GM10248 (cell line): ENCODE measurements around the gene MAPK7.

Source experiments
- CTCF ChIA-PET: fragments of 300-600 bp; sonication (Branson Sonifier 250); formaldehyde crosslinking; extraction: SDS; loops from one replicate; lab custom pipeline; 2021; ENCODE audit warnings: antibody characterized with exemption; lab: Yijun Ruan, JAX
- POLR2A ChIA-PET: fragments of 350-650 bp; sonication (Branson Sonifier 250); formaldehyde crosslinking; extraction: SDS; loops from one replicate; lab custom pipeline; 2020; ENCODE audit warnings: antibody characterized with exemption; lab: Yijun Ruan, JAX
- DNase-seq: peaks from one replicate; pipeline ENCODE4 v3.0.0; 2012; ENCODE audit errors: extremely low spot score
- TF ChIP-seq, protein P1 (sequence below): IDR thresholded peaks from 2 replicates; pipeline ENCODE4 v1.5.1; 2012; ENCODE audit warnings: mild to moderate bottlenecking, low read depth; ENCODE audit errors: extremely low read depth, missing control alignments, control extremely low read depth

Gene MAPK7

GRCh38 chr17:19391432-19391831, 13.1 kb downstream of the MAPK7 start:
- POLR2A ChIA-PET, result no interaction called here
- TF ChIP-seq, protein P1, sequence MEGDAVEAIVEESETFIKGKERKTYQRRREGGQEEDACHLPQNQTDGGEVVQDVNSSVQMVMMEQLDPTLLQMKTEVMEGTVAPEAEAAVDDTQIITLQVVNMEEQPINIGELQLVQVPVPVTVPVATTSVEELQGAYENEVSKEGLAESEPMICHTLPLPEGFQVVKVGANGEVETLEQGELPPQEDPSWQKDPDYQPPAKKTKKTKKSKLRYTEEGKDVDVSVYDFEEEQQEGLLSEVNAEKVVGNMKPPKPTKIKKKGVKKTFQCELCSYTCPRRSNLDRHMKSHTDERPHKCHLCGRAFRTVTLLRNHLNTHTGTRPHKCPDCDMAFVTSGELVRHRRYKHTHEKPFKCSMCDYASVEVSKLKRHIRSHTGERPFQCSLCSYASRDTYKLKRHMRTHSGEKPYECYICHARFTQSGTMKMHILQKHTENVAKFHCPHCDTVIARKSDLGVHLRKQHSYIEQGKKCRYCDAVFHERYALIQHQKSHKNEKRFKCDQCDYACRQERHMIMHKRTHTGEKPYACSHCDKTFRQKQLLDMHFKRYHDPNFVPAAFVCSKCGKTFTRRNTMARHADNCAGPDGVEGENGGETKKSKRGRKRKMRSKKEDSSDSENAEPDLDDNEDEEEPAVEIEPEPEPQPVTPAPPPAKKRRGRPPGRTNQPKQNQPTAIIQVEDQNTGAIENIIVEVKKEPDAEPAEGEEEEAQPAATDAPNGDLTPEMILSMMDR, result no peak
- CTCF ChIA-PET, result interaction anchor here (3.0 to 3.4 kb wide), 2 partner anchors 28 to 29 kb away, joined by 13 to 18 read pairs; partner anchors contain the start of gene B9D1
- DNase-seq, result no peak

- CTCF ChIA-PET, result interaction anchor here (1.4 to 3.0 kb wide), 2 partner anchors 19 to 30 kb away, joined by 3 to 13 read pairs; partner anchors contain the start of genes B9D1 and RNF112
- TF ChIP-seq, protein P1, result no peak
- POLR2A ChIA-PET, result no interaction called here
- DNase-seq, result no peak
Observed at GRCh38 chr17:19392303-19392702, 14.0 kb downstream of the MAPK7 start.

DNA sequence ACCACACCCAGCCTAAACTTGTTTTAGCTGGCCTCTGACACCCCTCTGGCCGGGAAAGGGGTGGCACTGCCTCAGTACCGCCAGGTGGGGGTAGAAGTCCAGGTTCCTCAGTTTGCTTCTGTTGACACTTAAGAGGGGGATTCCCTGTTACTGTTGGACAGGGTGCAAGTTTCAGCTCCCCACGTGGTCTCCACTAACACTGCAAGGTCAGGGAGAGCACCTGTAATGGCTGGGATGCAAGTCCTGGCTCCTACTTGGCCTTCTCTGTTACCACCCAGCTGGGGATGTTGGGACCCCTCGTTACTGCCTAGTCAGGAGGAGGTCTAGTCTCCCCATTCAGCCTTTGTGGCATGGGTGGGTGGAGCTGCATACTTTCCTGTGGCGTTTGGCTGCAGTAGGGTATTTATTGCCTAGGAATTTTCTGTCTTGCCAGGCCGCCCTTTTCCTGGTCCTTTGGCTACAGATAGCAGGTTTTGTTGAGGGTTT, 19.3 kb downstream of the MAPK7 start:
- ChIA-PET POLR2A (no interaction called here), CTCF (interaction anchor here (0.9 to 1.5 kb wide), 2 partner anchors 9 to 17 kb away, joined by 3 read pairs; no protein-coding TSS in a partner anchor)
- DNase-seq, result no peak
- TF ChIP-seq, protein P1, result no peak

GRCh38 chr17:19398301-19399181, 20.2 kb downstream of the MAPK7 start:
- POLR2A ChIA-PET, result no interaction called here
- no peak for DNase-seq
- CTCF ChIA-PET, result interaction anchor here (1.5 kb wide), 1 partner anchor 16 kb away, joined by 3 read pairs; no protein-coding TSS in a partner anchor
- TF ChIP-seq, protein P1, result no peak

- ChIA-PET POLR2A (no interaction called here), CTCF (interaction anchor here (0.5 to 1.8 kb wide), 3 partner anchors 26 to 48 kb away, joined by 3 to 5 read pairs (median 3); no protein-coding TSS in a partner anchor)
- no peak for DNase-seq
- TF ChIP-seq, protein P1, result no peak
Observed at GRCh38 chr17:19399750-19400450, 21.6 kb downstream of the MAPK7 start.

- DNase-seq, result no peak
- CTCF ChIA-PET, result interaction anchor here (1.1 to 1.8 kb wide), 3 partner anchors 27 to 46 kb away, joined by 3 to 5 read pairs (median 4); partner anchors contain the start of gene B9D1
Observed at GRCh38 chr17:19401321-19402010, 23.2 kb downstream of the MAPK7 start.

More at GRCh38 chr17:19401321-19402010, 23.2 kb downstream of the MAPK7 start:
- TF ChIP-seq, protein P1, result no peak
- POLR2A ChIA-PET, result no interaction called here
